Stimulated activated CD4-positive, alpha-beta T cell treated with anti-CD3 and anti-CD28 coated beads, Interleukin-2, amount 100 ng/mL, for 4 hours (primary cell): ENCODE data around the gene MAPKAP1.

Experiments
- DNase-seq: peaks from one replicate; pipeline ENCODE4 v3.0.0-alpha.2; 2020; ENCODE audit warnings: low read depth

MAPKAP1 gene

GRCh38 chr9:125479846-125480615, 227.0 kb downstream of the MAPKAP1 start:
- DNase-seq = no peak

- DNase-seq = no peak
These were observed 229.9 kb downstream of the MAPKAP1 start for GRCh38 chr9:125477089-125477544.

- DNase-seq = no peak
These were observed 230.4 kb downstream of the MAPKAP1 start for GRCh38 chr9:125476645-125477044.

DNA sequence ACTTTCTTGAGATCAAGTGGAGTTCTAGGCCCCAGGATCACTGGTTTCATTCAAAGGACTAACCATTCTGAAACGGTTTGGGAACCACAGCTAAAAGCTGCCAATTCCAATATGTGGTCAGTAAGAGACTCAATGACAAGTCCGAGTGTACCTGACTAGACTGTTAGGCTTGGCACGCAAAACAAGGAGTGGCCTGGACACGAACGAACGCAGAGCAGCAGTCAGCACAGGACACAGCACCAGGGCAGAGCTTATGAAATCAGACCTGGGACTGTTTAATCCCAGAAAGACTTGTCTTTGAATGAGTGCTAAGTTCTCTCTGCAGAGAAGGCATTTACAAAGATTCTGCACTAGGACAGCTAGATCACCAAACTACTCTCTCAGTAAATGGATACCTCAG, 231.6 kb downstream of the MAPKAP1 start:
- no peak for DNase-seq

GRCh38 chr9:125472926-125473701, 233.9 kb downstream of the MAPKAP1 start:
- no peak for DNase-seq

- DNase-seq = no peak
These were observed 234.5 kb downstream of the MAPKAP1 start for GRCh38 chr9:125472562-125472925.

DNA sequence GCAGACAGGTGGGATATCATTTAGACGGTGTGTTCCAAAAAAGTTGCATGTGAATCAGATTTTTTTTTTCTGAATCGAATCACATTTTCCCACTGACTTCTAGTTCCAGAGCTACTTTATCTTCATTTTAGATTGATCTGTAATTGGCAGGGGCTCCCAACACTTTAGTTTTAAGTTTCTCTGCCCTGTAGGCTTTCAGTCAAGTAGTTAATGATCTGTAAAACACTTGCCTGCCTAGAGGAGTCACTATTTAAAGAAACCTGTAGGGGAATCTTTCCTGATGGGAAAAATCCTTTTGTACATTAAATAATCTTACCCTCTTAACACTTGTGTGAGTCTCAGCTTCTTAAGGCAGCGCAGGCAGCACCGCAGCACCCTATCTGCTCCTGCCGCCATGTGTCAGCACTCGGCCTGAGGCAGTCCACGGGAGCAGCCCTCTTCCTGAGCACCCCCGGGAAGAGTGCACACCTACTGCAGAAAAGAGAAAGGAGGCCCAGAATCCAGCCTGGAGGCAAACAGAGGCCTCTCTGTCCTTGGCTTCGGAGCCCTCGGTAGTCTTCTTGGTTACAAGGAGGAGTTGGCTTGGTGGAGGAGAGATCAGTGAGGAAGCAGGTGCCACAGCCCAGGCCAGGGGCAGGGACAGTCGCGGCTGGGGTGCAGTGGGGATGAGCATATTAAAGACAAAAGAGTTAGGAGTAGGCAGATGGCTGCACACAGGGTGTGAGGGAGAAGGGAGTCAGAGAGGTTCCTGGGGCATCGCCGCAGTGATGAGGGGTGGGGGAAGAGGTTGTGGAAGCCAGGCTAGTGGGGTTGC, 236.0 kb downstream of the MAPKAP1 start:
- DNase-seq = no peak

- DNase-seq = no peak
These were observed 236.8 kb downstream of the MAPKAP1 start for GRCh38 chr9:125470189-125470588.

GRCh38 chr9:125468646-125469045, 238.4 kb downstream of the MAPKAP1 start:
- no peak for DNase-seq

DNA sequence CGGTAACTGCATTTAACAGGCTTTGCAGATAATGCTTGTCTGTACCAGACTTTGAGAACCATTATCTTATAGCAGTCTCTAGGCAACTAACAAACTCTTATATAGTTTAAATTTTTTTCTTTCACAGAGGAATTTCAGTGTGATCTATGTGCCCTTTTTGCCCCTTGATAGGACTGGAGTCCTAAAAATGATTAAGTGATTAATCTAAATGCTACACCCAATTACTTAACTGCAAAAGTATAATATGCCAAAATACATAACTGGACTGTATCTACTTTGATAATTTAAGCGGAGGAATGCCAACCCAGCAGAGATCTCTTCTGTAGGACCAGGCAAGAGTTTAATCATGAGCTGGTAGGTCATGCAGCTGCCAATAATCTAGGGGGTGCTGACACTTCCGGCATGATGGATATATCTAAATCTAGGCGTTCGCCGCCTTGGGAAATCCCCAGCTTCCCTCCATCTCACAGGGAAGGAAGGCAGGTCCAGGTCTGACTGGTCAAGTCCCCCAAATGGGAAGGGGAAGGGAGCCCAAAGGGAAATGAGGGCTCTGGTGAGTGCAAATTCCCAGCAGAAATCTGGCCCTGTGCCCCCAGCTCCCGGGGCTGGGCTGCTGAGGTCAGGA, 239.8 kb downstream of the MAPKAP1 start:
- DNase-seq = no peak

DNA sequence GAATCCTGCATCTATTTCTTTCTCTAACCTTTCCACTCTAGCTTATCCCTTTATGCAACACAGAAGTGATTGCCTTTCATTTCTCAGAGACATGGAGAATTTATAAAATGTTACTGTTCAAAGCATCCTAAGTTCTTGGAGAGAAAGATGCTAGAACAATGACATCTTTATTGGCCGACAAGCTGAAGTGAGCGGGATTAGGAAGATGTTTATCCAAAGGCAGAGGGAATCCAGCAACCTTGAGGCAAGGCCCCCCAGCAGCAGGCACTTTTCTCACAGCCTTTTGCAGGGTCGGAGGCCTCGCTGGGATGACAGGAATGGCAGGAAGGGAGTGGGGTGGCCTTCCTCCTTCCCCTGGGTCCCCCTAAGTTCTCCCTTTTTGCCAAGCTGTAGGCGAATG, 240.6 kb downstream of the MAPKAP1 start:
- no peak for DNase-seq

- no peak for DNase-seq
These were observed 242.2 kb downstream of the MAPKAP1 start for GRCh38 chr9:125464591-125465385.

GRCh38 chr9:125463926-125464325, 243.1 kb downstream of the MAPKAP1 start:
- DNase-seq = no peak

- DNase-seq = no peak
These were observed 244.1 kb downstream of the MAPKAP1 start for GRCh38 chr9:125462861-125463291.

DNA sequence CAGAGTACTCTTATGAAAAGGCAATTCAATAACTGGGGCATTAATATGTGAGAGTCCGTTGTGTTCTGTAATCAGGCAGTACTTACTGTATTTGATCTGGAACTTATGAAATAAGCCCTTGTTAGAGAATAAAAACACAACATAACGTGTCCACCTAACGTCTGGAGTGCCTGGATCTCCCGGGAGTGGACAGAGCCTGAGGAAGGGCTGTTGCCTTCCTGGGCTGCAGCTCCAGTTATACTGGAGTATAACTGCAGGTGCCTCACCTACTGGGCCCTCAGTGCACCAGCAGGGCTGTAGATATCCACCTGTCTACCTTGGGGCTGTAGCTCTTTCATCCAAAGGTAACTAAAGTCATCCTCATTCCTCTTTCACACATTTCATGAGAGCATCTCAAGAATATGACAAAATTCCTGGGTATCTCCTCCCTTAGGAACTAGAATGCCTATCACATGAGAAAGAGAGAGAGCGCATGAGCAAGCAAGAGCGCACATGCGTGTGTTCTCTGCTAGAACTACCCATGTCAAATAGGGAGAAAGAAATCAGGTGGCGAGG, 245.3 kb downstream of the MAPKAP1 start:
- DNase-seq = no peak

DNA sequence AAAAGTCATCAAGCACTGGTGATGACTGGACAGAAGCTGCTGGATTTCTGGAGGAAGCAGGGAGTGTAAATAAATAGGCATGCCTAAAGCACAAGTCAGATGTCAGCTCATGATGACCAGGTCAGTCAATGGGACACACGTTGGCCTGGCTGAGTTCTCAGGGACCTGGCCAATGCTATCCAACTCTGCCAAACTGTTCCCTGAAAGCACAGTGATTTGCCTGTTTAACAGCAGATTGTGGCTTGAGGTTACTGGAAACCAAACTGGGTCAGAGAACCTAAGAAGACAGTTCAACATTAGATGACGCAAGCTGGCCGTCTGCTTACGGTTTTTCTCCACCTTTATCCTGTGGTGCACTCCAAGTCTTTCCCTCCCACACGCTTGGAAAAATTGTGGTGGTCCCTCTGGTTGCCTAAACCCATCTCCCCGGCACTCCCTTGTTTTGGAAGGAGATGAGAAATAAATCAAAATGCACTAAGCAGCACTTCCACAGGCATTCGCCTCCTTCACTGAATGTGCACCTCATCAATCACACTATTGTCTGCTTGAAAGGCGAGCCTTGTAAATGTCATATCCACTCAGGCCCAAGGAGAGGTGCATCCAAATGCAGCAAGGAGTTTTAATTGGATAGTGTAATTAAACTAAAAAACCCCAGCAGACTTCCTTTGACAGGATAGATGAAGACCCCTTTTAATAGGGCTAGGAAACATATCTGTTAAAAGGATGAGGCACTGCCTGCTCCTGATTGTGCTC, 245.9 kb downstream of the MAPKAP1 start:
- no peak for DNase-seq

DNA sequence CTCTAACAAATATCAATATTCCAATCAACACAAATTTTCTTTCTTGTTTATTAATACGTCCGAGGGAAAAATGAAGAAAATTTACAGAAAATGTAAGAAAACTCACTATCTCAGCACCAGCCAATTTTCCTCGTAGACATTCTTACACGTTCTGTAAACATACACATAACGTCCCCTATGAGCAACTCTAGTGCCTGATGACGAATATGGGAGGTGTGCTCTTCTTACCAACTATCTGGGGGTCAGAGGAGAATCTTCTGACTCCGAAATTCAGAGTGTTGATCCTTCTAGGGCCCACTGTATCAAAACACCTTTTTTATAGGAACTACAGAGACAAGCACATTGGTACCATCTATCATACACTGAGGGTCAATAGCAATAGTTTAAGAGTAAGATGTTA, 246.7 kb downstream of the MAPKAP1 start:
- DNase-seq = no peak

GRCh38 chr9:125457357-125457756, 249.7 kb downstream of the MAPKAP1 start:
- DNase-seq = no peak

GRCh38 chr9:125455876-125456275, 251.1 kb downstream of the MAPKAP1 start:
- no peak for DNase-seq

- no peak for DNase-seq
These were observed 251.9 kb downstream of the MAPKAP1 start for GRCh38 chr9:125455132-125455531.
